ENCODE measurements around the gene CST7.
"Not testable (repeated sequence)": the region's sequence is repeated elsewhere in the genome, so short reads cannot be mapped to it uniquely, and the experiment has no call there.

The CST7 gene

GRCh38 chr20:24943196-24943595, 5.9 kb upstream of the CST7 start:
- no peak for TF ChIP-seq CTCF (IDR thresholded peaks at IDR 0.05; ENCODE audit: low read depth, low read length)
- H3K27me3 ChIP-seq (ENCODE audit: insufficient read depth, low read depth, severe bottlenecking) = no peaks in the 10 kb centered on the region
- H3K36me3 ChIP-seq = no peaks in the 10 kb centered on the region
- H3K4me3 ChIP-seq (ENCODE audit: low read depth, low read length) = no peak overlapping the region
- peaks cover 2% of the 10 kb centered on the region for H3K9me3 ChIP-seq (ENCODE audit: severe bottlenecking)
- H3K27ac ChIP-seq = no peak overlapping the region
- no peak for DNase-seq

- Histone ChIP-seq H3K27ac (no peak overlapping the region), H3K9me3 (ENCODE audit: severe bottlenecking) (peaks cover 2% of the 10 kb centered on the region), H3K36me3 (no peaks in the 10 kb centered on the region), H3K27me3 (ENCODE audit: insufficient read depth, low read depth, severe bottlenecking) (no peaks in the 10 kb centered on the region), H3K4me3 (ENCODE audit: low read depth, low read length) (no peak overlapping the region)
- no peak for TF ChIP-seq CTCF (IDR thresholded peaks at IDR 0.05; ENCODE audit: low read depth, low read length)
- DNase-seq = no peak
Observed at GRCh38 chr20:24943731-24944130, 5.3 kb upstream of the CST7 start.

- not testable (repeated sequence) for H3K27me3 ChIP-seq (ENCODE audit: insufficient read depth, low read depth, severe bottlenecking); H3K9me3 ChIP-seq (ENCODE audit: severe bottlenecking); H3K4me3 ChIP-seq (ENCODE audit: low read depth, low read length); H3K36me3 ChIP-seq; H3K27ac ChIP-seq; DNase-seq
Observed at GRCh38 chr20:24946376-24946775, 2.7 kb upstream of the CST7 start.

- H3K27me3 ChIP-seq (ENCODE audit: insufficient read depth, low read depth, severe bottlenecking); H3K36me3 ChIP-seq; DNase-seq; H3K4me3 ChIP-seq (ENCODE audit: low read depth, low read length); H3K27ac ChIP-seq; H3K9me3 ChIP-seq (ENCODE audit: severe bottlenecking): not testable (repeated sequence)
Observed at GRCh38 chr20:24948396-24948938, 602 bp upstream of the CST7 start.

- no peaks in the 10 kb centered on the region; the same call in 1 of the 2 replicates for H3K36me3 ChIP-seq
- H3K9me3 ChIP-seq (ENCODE audit: severe bottlenecking) = no peaks in the 10 kb centered on the region
- no peak overlapping the region for H3K4me3 ChIP-seq (ENCODE audit: low read depth, low read length)
- no peaks in the 10 kb centered on the region for H3K27me3 ChIP-seq (ENCODE audit: insufficient read depth, low read depth, severe bottlenecking)
- H3K27ac ChIP-seq = no peak overlapping the region
- TF ChIP-seq CTCF (IDR thresholded peaks at IDR 0.05; ENCODE audit: low read depth, low read length) = no peak
- DNase-seq = no peak
Observed at GRCh38 chr20:24949756-24950127, 673 bp downstream of the CST7 start.

GRCh38 chr20:24950128-24950835, 1.2 kb downstream of the CST7 start:
- no peaks in the 10 kb centered on the region for H3K9me3 ChIP-seq (ENCODE audit: severe bottlenecking)
- no peak for TF ChIP-seq CTCF (IDR thresholded peaks at IDR 0.05; ENCODE audit: low read depth, low read length)
- no peaks in the 10 kb centered on the region for H3K27me3 ChIP-seq (ENCODE audit: insufficient read depth, low read depth, severe bottlenecking)
- no peaks in the 10 kb centered on the region; the same call in 1 of the 2 replicates for H3K36me3 ChIP-seq
- H3K27ac ChIP-seq = no peak overlapping the region
- no peak overlapping the region for H3K4me3 ChIP-seq (ENCODE audit: low read depth, low read length)
- no peak for DNase-seq

Measured in WERI-Rb-1 (cell line).